ENCODE measurements around the gene CCDC92B. TPM values are rescaled to one million over a fixed set of nuclear protein-coding genes. Genes with fewer than 3 reads are reported as not detected.

CCDC92B gene
- total RNA-seq, 6 experiments from 2014 or later = not detected

DNA sequence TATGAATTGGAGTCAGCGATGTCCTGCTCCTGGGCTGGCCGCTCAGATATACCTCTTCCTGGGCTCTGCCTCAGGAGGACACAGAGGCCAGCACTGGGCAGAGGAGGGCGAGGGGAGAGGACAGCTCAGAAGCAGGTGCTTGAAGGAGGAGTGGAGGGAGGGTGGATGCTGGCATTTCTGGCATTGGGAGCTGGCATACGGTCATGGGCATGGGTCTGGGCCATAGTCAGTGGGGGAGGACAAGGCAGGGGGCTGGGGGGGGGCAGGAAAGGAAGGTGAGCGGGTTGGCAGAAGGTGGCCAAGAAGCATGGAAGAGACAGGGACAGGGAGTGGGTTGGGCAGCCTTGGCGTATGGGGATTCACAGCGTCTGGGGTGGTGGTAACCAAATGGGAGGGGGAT, 30.1 kb upstream of the CCDC92B start:
- no peak for ATAC-seq

DNA sequence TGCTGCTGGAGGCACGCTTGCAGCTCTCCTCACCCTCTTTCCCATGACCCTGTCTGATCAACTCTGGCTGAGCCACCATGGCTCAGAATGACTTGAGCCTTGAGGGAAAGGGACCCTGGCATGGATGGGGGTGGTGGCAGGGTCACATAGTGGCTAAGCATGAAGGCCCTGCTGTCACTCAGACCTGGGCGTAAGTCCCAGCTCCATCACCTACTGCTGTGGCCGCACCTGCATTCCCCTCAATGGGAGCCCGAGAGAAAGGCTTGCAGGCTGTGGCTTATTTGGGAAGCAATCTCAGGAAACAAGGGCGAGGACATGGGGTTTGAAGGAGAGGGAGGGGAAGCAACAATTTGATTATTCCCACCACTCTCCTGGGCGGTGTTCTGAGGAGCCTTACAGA, 29.0 kb upstream of the CCDC92B start:
- no CpG with 5 or more reads among the region's 6 CpGs for WGBS (ENCODE audit: insufficient coverage, low coverage, low lambda C conversion rate, missing lambda C conversion rate)
- intact Hi-C loops (cut with DNase I) = no loop called here
- H3K4me1 ChIP-seq = peaks cover 0 to 4% (median 0%) of the 10 kb centered on the region in 4 donors
- H3K27ac ChIP-seq = no peak overlapping the region
- TF ChIP-seq, protein P1, sequence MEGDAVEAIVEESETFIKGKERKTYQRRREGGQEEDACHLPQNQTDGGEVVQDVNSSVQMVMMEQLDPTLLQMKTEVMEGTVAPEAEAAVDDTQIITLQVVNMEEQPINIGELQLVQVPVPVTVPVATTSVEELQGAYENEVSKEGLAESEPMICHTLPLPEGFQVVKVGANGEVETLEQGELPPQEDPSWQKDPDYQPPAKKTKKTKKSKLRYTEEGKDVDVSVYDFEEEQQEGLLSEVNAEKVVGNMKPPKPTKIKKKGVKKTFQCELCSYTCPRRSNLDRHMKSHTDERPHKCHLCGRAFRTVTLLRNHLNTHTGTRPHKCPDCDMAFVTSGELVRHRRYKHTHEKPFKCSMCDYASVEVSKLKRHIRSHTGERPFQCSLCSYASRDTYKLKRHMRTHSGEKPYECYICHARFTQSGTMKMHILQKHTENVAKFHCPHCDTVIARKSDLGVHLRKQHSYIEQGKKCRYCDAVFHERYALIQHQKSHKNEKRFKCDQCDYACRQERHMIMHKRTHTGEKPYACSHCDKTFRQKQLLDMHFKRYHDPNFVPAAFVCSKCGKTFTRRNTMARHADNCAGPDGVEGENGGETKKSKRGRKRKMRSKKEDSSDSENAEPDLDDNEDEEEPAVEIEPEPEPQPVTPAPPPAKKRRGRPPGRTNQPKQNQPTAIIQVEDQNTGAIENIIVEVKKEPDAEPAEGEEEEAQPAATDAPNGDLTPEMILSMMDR (IDR thresholded peaks at IDR 0.05) = no peak
- TF ChIP-seq POLR2A (IDR thresholded peaks at IDR 0.05) = no peak
- H3K9me3 ChIP-seq = no peaks in the 10 kb centered on the region
- peaks cover 0 to 7% of the 10 kb centered on the region in 2 donors for H3K27me3 ChIP-seq
- H3K36me3 ChIP-seq = no peaks in the 10 kb centered on the region
- no peak overlapping the region for H3K4me3 ChIP-seq
- DNase-seq (no peak), ATAC-seq (no peak)

More for the DNA sequence above, 30.1 kb upstream of the CCDC92B start:
- TF ChIP-seq, protein P1 (IDR thresholded peaks at IDR 0.05) = no peak
- Histone ChIP-seq H3K4me1 (peaks cover 0 to 4% (median 0%) of the 10 kb centered on the region in 4 donors), H3K4me3 (no peak overlapping the region), H3K9me3 (no peaks in the 10 kb centered on the region), H3K27ac (no peak overlapping the region), H3K27me3 (peaks cover 0 to 7% of the 10 kb centered on the region in 2 donors), H3K36me3 (no peaks in the 10 kb centered on the region)
- no peak for DNase-seq
- WGBS (ENCODE audit: insufficient coverage, low coverage, low lambda C conversion rate, missing lambda C conversion rate) = 67% methylated on average over 3 of the region's 7 CpGs
- intact Hi-C loops (cut with DNase I) = no loop called here

DNA sequence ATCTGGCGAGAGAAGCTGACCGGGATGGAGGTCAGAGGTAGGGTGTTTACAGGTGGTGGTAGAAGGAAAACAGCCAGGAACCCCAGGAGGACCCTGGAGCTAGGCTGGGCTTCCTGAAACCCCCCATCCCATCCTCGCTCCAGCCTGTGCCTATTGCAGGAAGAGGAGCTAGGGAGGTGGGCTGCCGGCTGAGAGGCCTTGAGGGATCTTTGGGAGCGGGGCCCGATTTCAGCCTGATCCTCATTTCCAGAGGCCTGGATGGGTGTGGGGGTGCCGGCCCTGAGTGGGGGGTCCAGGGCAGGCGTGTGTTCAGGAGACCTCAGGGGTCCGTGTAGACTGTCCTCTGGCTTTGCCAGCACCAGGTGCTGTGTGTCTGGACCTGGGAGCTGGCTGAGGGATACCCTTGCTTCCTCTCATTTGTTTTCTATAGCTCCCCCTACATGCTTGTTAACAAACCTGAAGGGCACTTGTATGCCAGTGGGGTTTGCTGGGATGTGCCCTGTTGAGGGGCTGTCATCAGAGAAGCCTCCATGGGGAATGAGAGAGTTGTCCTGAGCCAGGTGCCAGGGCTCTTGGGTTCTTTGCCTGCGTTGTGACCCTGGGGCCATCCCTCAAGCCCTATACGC, 27.9 kb upstream of the CCDC92B start:
- Histone ChIP-seq H3K9me3 (no peaks in the 10 kb centered on the region), H3K27ac (no peak overlapping the region), H3K27me3 (peaks cover 0 to 7% of the 10 kb centered on the region in 2 donors), H3K36me3 (no peaks in the 10 kb centered on the region), H3K4me1 (peaks cover 0 to 4% (median 0%) of the 10 kb centered on the region in 4 donors), H3K4me3 (no peak overlapping the region)
- intact Hi-C loops (cut with DNase I) = no loop called here
- DNase-seq (no peak), ATAC-seq (peak in 1 of 4 donors; percentile 5)
- 13% methylated on average over 3 of the region's 11 CpGs for WGBS (ENCODE audit: insufficient coverage, low coverage, low lambda C conversion rate, missing lambda C conversion rate)
- TF ChIP-seq, protein P1 (IDR thresholded peaks at IDR 0.05) = no peak
- no peak for TF ChIP-seq POLR2A (IDR thresholded peaks at IDR 0.05)

DNA sequence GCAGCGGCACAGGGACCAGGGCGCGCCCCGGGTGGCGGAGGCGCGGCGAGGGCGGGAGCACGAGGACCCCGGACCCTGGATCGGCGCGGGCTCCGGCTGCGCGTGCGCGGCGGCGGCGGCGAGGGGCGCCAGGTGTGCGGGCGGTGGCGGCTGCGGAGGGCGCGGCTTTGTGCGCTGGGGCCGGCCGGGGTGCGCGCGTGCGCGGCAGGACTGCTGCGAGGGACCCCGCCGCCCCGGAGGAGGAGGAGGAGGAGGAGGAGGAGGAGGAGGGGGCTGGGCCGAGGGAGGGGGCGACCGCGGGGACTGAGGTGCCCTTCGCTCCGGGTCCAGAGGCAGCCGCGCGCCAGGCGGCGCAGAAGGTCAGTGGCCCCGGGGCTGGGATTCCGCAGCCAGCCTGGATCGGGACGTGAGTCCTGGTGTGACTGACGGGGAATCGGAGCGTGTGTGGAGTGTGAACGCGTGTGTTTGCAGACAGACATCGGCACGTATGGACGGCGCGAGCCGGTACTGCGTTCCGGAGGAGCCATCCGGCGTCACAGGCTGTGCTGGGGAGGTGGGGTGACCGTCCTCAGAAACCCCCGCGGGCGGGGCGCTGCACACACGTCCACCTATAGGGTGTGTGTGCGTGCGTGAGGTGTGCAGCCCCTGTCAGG, 27.3 kb upstream of the CCDC92B start:
- H3K36me3 ChIP-seq = no peaks in the 10 kb centered on the region
- H3K4me1 ChIP-seq = peaks cover 0 to 4% (median 0%) of the 10 kb centered on the region in 4 donors
- intact Hi-C loops (cut with DNase I) = no loop called here
- DNase-seq (no peak), ATAC-seq (peak in 2 of 4 donors; percentile 59 to 68)
- TF ChIP-seq, protein P1 (IDR thresholded peaks at IDR 0.05) = no peak
- no peak for TF ChIP-seq POLR2A (IDR thresholded peaks at IDR 0.05)
- no peak overlapping the region for H3K27ac ChIP-seq
- no peaks in the 10 kb centered on the region for H3K9me3 ChIP-seq
- peaks cover 0 to 7% of the 10 kb centered on the region in 2 donors for H3K27me3 ChIP-seq
- peak overlapping the region in 1 of 3 donors; percentile 19 for H3K4me3 ChIP-seq
- WGBS (ENCODE audit: insufficient coverage, low coverage, low lambda C conversion rate, missing lambda C conversion rate) = 3% methylated on average over 18 of the region's 80 CpGs
